Rectal smooth muscle tissue (tissue), 1 donor: ENCODE measurements around the gene NFATC2.
"Not testable (repeated sequence)": the region's sequence is repeated elsewhere in the genome, so short reads cannot be mapped to it uniquely, and the experiment has no call there.

Experiments
- H3K27ac ChIP-seq: one replicate; pipeline ENCODE4 v1.7.0; 2013; ENCODE audit warnings: low read depth, low read length, inconsistent platforms
- H3K27me3 ChIP-seq: one replicate; pipeline ENCODE4 v1.7.0; 2013; ENCODE audit warnings: low read length; ENCODE audit not compliant: control insufficient read depth, insufficient read depth
- H3K36me3 ChIP-seq: one replicate; pipeline ENCODE4 v1.7.0; 2013; ENCODE audit warnings: low read length; ENCODE audit not compliant: control insufficient read depth, insufficient read depth
- H3K4me1 ChIP-seq: one replicate; pipeline ENCODE4 v1.7.0; 2013; ENCODE audit warnings: low read length; ENCODE audit not compliant: control insufficient read depth, insufficient read depth
- H3K4me3 ChIP-seq: one replicate; pipeline ENCODE4 v1.7.0; 2013; ENCODE audit warnings: low read length
- H3K9ac ChIP-seq: one replicate; pipeline ENCODE4 v1.7.0; 2013; ENCODE audit warnings: low read length

Gene NFATC2

DNA sequence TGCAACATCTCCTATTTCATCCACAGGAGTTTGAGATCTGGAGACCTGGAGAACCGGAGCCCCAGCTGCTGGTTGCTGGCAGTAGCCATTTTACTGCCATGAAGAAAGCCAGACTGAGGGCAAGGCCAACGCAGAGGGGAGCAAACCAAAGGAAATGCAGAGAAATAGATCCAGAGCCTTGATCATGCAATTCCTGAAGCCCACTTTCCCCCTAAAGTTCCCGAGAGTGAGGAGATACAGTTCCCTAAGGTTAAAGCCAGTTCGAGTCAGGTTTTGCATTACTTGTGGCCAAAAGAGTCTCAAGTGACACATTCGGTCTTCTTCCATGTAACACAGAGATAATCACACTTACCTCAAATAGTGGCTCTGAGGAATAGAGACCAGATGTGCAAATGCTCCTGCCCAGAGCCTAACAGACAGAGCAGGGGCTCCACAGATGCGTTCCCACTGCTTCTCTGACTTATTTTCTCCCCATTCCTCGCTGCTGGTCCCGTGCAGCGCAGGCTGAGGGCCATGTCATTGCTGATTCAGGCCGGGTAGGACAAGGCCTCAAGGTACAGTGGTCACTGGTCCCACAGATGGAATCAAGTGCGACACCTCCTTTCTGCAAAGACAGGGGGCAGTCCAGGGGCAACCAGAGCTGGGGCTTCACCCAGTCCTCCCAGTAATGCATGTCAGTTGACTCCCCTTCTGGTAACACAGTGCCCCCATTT lies 35.1 kb upstream of the NFATC2 start:
- H3K36me3 ChIP-seq = no peaks in the 10 kb centered on the region
- no peaks in the 10 kb centered on the region for H3K4me1 ChIP-seq
- no peak overlapping the region for H3K4me3 ChIP-seq
- H3K27ac ChIP-seq = no peak overlapping the region
- no peaks in the 10 kb centered on the region for H3K27me3 ChIP-seq
- H3K9ac ChIP-seq = no peak overlapping the region

DNA sequence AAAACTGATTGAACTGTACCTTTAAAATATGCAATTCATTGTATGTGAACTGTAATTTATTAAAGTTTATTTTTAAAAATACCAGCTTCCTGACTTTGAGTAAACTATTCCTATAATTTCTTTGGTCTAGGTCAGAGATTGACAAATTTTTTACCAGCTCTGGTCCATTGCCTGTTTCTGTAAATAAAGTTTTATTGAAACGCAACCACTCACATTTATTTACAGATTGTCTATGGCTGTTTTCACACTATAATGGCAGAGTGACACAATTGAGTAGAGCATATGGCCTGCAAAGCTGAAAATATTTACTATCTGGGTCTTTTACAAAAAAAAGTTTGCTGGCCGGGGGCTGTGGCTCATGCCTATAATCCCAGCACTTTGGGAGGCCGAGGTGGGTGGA lies 33.0 kb upstream of the NFATC2 start:
- no peak overlapping the region for H3K27ac ChIP-seq
- H3K4me1 ChIP-seq = no peaks in the 10 kb centered on the region
- H3K9ac ChIP-seq = no peak overlapping the region
- H3K27me3 ChIP-seq = no peaks in the 10 kb centered on the region
- no peaks in the 10 kb centered on the region for H3K36me3 ChIP-seq
- no peak overlapping the region for H3K4me3 ChIP-seq

DNA sequence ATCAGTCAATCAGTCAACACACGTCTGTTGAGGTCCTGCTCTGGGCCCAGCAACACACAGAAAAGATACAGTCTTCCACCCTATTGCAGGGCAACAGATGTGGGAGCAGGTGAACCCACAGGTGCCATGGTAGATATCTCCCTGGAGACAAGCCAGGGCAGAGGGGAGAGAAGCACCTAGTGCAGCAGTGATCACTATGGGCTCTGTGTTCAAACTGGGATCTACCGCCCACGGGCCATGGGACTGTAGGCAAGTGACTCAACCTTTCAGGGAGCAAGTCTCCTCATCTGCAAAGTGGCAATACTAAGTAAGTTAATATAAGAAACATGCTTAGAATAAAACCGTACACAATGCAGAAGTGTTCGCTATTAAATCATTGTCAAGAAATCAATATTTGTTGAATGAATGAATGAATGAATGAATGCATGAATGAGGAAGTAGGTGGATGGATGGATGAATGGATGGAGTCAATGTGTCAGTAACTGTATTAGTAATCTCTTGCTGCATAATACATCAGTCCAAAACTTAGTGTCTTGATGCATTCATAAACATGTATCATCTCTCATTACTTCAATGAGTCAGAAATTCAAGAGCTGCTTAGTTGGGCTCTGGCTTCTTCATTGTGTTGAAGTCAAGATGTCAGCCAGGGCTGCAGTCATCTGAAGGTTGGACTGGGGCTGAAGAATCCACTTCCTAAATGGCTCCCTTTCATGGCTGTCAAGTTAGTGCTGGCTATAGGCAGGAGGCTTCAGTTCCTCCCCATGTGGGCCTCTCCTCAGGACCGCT lies 31.9 kb upstream of the NFATC2 start:
- Histone ChIP-seq H3K27me3 (no peaks in the 10 kb centered on the region), H3K27ac (no peak overlapping the region), H3K4me3 (no peak overlapping the region), H3K4me1 (no peaks in the 10 kb centered on the region), H3K9ac (no peak overlapping the region), H3K36me3 (no peaks in the 10 kb centered on the region)

DNA sequence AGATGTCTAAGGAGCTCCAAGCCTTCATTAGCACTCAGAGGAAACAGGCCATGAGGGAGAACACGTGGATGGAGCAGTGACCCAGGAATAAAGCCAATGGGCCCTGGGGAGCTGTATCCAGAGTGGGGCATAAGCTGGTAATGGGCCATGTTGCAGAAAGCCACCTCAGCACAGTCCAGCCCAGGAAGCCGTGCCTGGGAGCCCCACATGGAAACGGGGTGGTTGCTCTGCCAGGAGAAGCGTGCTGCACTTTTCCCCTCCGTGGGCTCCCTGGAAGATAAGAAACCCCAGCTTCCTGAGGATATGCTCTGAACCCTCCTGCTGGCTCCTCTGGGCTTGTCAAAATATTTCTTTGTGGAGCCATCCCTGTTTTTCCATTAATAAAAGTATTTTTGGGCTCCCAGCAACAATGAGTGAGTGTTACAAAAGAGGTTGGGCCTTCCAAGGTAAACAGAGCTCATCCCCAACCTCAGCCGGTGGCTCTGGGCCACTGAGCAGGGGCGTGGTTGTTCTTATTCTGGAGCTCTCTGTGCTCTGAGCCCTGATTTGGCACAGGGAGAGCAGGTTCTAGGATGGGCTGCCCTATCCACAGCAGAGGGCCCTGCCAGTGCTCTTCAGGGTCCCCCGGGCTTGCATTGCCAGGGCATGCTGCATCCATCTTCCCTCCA lies 31.2 kb upstream of the NFATC2 start:
- no peaks in the 10 kb centered on the region for H3K36me3 ChIP-seq
- H3K4me3 ChIP-seq = no peak overlapping the region
- no peaks in the 10 kb centered on the region for H3K27me3 ChIP-seq
- H3K27ac ChIP-seq = no peak overlapping the region
- no peaks in the 10 kb centered on the region for H3K4me1 ChIP-seq
- H3K9ac ChIP-seq = no peak overlapping the region

DNA sequence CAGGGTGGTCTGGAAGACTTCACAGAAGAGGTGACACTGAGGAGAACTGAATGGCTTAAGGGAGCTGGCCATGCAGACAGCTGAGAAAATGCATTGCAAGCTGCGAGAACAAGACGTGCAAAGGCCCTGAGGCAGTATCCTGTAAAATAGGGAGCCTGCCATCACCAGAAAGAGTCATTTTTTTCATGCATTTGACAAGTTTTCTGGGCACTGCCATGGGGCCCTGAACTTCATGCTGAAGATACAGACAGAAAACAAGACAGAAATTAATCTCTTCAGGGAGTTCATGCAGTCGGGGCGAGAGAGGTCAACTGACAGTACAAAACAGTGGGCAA lies 28.9 kb upstream of the NFATC2 start:
- no peak overlapping the region for H3K4me3 ChIP-seq
- no peaks in the 10 kb centered on the region for H3K4me1 ChIP-seq
- H3K27ac ChIP-seq = no peak overlapping the region
- no peaks in the 10 kb centered on the region for H3K27me3 ChIP-seq
- H3K9ac ChIP-seq = no peak overlapping the region
- H3K36me3 ChIP-seq = no peaks in the 10 kb centered on the region

DNA sequence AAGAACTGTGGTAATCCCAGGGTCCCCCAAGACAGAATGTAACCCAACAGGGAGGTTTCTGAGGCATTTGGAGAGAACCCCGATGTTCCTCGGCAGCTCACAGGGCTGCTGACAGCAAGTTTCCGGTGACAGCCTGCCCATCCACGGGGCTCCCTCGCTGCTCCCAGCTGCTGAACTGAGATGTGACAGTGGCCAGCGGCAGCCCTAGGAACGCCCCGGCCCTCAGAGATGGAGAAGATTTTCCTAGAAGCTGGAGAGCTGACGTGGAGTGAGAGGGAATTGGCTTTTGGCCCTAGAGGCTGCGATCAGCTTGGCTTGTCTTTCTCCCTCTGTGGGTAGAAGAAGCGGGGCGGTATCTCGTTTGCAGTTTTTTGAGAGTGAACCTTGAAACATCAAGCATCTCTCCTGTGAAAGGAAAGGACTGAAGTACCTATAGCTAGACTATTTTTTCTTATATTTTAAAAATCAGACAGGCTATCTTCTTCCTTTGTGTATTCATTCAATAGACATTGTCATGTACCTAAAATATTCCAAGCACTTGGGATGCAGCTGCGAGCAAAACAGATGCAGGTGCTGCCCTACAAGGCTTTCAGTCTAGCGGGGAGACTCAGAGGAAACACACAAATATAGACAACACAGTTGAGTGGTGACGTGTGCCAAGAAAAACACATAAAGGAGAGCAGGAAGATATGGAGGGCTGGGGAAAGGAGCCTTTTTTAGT lies 28.4 kb upstream of the NFATC2 start:
- H3K27ac ChIP-seq = no peak overlapping the region
- no peak overlapping the region for H3K4me3 ChIP-seq
- H3K9ac ChIP-seq = no peak overlapping the region
- no peaks in the 10 kb centered on the region for H3K4me1 ChIP-seq
- H3K27me3 ChIP-seq = no peaks in the 10 kb centered on the region
- no peaks in the 10 kb centered on the region for H3K36me3 ChIP-seq

DNA sequence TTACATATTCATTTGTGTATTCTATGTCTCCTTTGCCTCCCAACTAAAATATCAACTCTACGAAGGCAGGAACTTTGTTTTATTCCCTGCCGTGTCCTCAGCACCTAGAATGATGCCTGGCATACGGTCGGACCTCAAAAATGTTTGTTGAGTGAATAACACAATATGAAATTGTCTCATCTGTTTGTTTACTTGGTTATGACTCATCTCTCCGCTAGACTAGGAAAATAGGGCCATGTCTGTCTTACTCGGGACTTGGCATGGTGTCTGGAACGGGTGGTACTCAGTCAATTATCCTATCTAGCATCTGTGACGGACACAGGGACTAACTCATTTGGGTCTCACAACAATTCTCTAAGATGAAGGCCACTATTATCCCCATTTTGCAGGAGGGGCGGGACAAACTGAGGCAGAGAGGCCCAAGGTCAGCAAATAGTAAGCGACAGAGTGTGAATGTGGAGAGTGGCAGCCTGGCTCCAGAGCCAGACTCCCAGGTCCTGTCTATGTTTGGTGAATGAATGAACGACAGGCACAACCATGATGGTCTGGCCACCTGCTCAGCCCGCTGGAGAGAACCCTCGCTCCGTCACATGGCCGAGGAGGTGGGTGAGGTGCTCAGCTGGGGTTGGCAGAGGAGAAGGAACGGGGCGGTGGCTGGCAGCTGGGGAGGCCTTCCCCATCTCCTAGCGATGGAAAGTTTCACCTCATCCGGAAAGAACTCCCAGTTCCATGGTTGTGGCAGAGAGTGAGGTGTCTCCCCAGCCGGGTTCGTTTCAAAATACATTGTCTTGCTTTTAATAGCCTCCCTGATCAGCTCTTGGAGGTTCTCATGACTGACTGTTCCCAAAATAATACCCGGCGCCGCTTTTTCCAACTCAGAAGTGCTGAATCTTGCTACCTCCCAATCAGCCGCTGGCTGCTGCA lies 27.6 kb upstream of the NFATC2 start:
- H3K9ac ChIP-seq = no peak overlapping the region
- H3K4me3 ChIP-seq = no peak overlapping the region
- H3K4me1 ChIP-seq = peaks cover 2% of the 10 kb centered on the region
- no peaks in the 10 kb centered on the region for H3K27me3 ChIP-seq
- no peak overlapping the region for H3K27ac ChIP-seq
- no peaks in the 10 kb centered on the region for H3K36me3 ChIP-seq

DNA sequence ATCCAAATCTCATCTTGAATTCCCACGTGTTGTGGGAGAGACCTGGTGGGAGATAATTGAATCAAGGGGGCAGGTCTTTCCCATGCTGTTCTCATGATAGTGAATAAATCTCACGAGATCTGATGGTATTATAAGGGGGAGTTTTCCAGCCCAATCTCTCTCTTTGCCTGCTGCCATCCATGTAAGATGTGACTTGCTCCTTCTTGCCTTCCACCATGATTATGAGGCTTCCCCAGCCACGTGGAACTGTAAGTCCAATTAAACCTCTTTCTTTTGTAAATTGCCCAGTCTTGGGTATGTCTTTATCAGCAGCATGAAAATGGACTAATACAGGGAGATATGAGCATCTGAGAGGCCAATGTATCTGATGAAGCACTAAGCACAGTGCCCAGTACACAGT lies 26.0 kb upstream of the NFATC2 start:
- H3K4me1 ChIP-seq, H3K27ac ChIP-seq, H3K9ac ChIP-seq, H3K27me3 ChIP-seq, H3K4me3 ChIP-seq, H3K36me3 ChIP-seq: not testable (repeated sequence)

DNA sequence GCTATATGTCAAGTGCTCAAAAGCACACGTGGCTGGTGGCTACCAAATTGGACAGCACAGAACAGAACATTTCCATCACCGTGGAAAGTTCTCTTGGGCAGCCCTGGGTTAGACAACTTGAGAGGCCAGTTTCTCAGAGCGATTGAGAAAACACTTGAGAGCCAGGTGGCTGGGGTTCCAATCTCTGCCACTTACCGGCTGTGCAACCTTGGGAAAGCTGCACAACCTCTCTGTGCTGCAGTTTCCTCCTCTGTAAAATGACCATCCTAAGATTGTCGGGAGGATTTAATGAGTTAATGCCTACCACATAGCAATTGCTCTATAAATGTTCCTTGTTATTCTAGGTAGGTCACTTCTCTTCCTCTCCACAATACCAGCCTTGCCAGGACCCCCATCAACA lies 25.1 kb upstream of the NFATC2 start:
- Histone ChIP-seq H3K36me3 (no peaks in the 10 kb centered on the region), H3K27ac (no peak overlapping the region), H3K4me3 (no peak overlapping the region), H3K4me1 (peaks cover 10% of the 10 kb centered on the region), H3K27me3 (no peaks in the 10 kb centered on the region), H3K9ac (no peak overlapping the region)

DNA sequence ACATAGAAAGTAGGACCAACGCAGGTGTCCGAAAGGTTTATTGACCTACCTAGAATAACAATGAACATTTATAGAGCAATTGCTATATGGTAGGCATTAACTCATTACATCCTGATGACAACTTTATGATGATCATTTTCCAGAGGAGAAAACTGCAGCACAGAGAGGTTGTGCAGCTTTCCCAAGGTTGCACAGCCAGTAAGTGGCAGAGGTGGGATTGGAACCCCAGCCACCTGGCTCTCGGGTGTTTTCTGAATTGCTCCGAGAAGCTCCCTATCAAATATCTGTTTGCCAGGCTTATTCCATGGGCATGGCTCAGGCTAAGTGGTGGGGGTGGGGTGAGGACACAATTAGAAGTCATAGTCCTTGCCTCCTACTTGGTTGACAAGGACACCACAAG lies 24.1 kb upstream of the NFATC2 start:
- no peaks in the 10 kb centered on the region for H3K27me3 ChIP-seq
- no peak overlapping the region for H3K4me3 ChIP-seq
- peaks cover 10% of the 10 kb centered on the region for H3K4me1 ChIP-seq
- no peaks in the 10 kb centered on the region for H3K36me3 ChIP-seq
- H3K27ac ChIP-seq = no peak overlapping the region
- no peak overlapping the region for H3K9ac ChIP-seq

DNA sequence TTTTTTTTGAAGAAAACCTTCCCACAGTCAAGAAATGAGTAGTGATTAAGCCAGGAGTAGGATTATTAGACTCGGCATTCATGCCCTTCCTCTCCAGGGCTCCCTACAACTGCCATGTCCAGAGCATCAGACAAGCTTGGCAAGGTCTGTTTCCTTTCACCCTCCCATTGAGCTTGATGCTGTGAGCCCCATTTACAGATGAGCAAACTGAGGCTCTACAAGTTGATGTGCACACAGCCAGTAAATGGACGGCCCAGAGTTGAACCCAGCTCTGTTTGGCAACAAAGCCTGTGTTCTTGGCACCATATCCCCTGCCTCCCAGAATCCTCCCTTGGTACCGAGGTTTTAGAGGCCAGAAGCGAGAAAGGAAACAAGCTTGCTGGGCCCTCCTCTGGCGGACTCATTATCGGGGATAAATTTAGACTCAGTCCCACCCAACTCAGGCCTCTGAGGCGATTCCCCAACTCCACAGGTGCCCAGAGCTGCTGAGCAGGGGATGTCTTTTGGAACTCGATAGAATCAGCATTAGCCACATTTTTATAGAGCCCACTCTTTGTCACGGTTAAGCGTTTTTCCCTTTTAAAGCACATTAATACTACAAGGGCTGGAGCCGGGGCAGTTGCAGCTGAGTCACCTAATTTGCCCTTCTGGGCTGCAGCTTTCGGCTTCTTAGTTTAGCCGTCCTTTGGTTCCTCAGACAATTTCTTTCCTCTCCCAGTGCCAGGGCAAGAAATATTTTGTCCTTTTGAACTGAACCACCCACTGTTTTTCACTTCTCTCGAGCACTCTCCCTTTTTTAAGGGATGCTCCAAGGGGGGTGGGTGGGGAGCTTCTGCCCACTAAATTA lies 23.0 kb upstream of the NFATC2 start:
- Histone ChIP-seq H3K9ac (no peak overlapping the region), H3K4me1 (peaks cover 16% of the 10 kb centered on the region), H3K36me3 (no peaks in the 10 kb centered on the region), H3K27me3 (no peaks in the 10 kb centered on the region), H3K4me3 (no peak overlapping the region), H3K27ac (no peak overlapping the region)
